IPS-15b (cell line): ENCODE measurements around the gene EPB41L4A.
"Not testable (repeated sequence)": the region's sequence is repeated elsewhere in the genome, so short reads cannot be mapped to it uniquely, and the experiment has no call there.

Experiments used
- H3K27me3 ChIP-seq: one replicate; pipeline ENCODE4 v1.6.1; 2013; ENCODE audit warnings: low read length; ENCODE audit not compliant: control insufficient read depth, insufficient read depth
- H3K36me3 ChIP-seq: one replicate; pipeline ENCODE4 v1.6.1; 2013; ENCODE audit warnings: low read length; ENCODE audit not compliant: control insufficient read depth, insufficient read depth
- H3K4me1 ChIP-seq: one replicate; pipeline ENCODE4 v1.6.1; 2013; ENCODE audit warnings: mild to moderate bottlenecking, low read length; ENCODE audit not compliant: control insufficient read depth, insufficient read depth
- H3K4me3 ChIP-seq: one replicate; pipeline ENCODE4 v1.5.1; 2013; ENCODE audit warnings: low read depth, low read length
- H3K9ac ChIP-seq: one replicate; pipeline ENCODE4 v1.6.1; 2013; ENCODE audit warnings: low read depth, mild to moderate bottlenecking, low read length
- H3K9me3 ChIP-seq: one replicate; pipeline ENCODE4 v1.6.1; 2013; ENCODE audit warnings: mild to moderate bottlenecking, low read length; ENCODE audit not compliant: control insufficient read depth, insufficient read depth

Gene EPB41L4A, protein sequence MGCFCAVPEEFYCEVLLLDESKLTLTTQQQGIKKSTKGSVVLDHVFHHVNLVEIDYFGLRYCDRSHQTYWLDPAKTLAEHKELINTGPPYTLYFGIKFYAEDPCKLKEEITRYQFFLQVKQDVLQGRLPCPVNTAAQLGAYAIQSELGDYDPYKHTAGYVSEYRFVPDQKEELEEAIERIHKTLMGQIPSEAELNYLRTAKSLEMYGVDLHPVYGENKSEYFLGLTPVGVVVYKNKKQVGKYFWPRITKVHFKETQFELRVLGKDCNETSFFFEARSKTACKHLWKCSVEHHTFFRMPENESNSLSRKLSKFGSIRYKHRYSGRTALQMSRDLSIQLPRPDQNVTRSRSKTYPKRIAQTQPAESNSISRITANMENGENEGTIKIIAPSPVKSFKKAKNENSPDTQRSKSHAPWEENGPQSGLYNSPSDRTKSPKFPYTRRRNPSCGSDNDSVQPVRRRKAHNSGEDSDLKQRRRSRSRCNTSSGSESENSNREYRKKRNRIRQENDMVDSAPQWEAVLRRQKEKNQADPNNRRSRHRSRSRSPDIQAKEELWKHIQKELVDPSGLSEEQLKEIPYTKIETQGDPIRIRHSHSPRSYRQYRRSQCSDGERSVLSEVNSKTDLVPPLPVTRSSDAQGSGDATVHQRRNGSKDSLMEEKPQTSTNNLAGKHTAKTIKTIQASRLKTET

DNA sequence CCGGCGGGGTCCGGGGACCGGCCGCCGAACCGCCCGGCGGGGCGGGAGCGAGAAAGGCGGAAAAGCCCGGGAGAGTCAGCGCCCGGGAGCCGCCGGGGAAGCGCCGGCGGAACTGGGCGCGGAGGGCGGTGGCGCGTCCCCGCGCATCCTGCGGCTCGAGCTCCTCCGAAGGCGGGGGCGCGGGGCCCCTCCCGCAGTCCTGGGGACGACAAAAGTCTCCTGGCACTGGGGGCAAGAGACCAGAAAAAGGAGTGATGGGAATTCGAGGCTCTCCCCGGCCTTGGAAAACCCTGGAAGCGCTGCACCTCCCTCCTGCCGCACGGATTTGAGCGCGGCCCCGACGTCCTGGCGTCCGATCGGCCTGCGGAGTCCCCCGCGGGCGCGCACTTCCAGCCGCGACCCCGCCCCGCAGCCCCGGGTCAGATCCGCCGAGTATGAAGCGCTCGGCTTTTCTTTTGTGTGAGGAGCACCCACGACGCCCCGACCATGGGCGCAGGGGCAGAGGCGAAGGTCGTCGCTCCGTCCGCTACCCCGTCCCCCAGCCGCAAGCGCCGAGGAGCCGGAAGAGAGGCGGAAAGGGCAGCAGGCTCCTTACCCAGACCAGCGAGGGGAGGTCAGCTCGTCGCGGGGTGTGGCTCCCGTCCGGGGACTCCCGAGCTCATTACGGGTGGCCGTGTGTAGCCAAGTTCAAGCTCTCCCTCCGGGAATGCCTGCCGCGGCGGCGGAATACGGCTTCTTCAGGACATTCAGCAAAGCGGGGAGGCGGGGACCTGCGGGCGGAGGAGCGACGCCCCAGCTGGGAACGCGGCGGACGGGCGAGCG is at the start of gene EPB41L4A:
Gene EPB41L4A (minus strand): TSS at position 114 of the 822 bp plus-strand sequence. CDS start 238 bp downstream, outside the sequence.
- Histone ChIP-seq H3K9me3 (no peaks in the 10 kb centered on the region), H3K9ac (peak within 1 kb of the TSS; percentile 47), H3K4me1 (peaks cover 6% of the 10 kb centered on the region), H3K36me3 (no peaks in the 10 kb centered on the region), H3K27me3 (peaks cover 48% of the 10 kb centered on the region), H3K4me3 (peak within 1 kb of the TSS; percentile 92)

GRCh38 chr5:112467485-112467884 is 48.4 kb upstream of the EPB41L4A start:
- H3K9me3 ChIP-seq = no peaks in the 10 kb centered on the region
- H3K4me3 ChIP-seq = no peak overlapping the region
- H3K4me1 ChIP-seq = no peaks in the 10 kb centered on the region
- H3K36me3 ChIP-seq = no peaks in the 10 kb centered on the region
- H3K9ac ChIP-seq = no peak overlapping the region
- H3K27me3 ChIP-seq = no peaks in the 10 kb centered on the region

- H3K9ac ChIP-seq, H3K36me3 ChIP-seq, H3K4me1 ChIP-seq, H3K27me3 ChIP-seq, H3K4me3 ChIP-seq, H3K9me3 ChIP-seq: not testable (repeated sequence)
Measured at GRCh38 chr5:112466261-112466660, 47.2 kb upstream of the EPB41L4A start.

DNA sequence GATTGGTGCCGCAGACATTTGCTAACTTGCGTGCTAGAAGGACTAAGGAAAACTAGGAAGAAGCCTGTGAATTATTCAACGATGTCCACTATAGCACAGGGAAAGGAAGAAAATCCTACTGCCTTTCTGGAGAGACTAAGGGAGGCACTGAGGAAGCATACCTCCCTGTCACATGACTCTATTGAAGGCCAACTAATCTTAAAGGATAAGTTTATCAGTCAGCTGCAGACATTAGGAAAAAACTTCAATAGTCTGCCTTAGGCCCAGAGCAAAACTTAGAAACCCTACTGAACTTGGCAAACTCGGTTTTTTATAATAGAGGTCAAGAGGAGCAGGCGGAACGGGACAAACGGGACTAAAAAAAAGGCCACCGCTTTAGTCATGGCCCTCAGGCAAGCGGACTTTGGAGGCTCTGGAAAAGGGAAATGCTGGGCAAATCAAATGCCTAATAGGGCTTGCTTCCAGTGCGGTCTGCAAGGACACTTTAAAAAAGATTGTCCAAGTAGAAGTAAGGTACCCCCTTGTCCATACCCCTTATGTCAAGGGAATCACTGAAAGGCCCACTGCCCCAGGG is 28.2 kb upstream of the EPB41L4A start:
- H3K27me3 ChIP-seq, H3K9ac ChIP-seq, H3K4me3 ChIP-seq, H3K9me3 ChIP-seq, H3K36me3 ChIP-seq, H3K4me1 ChIP-seq: not testable (repeated sequence)

GRCh38 chr5:112445626-112446350 is 26.7 kb upstream of the EPB41L4A start:
- no peaks in the 10 kb centered on the region for H3K4me1 ChIP-seq
- no peak overlapping the region for H3K9ac ChIP-seq
- H3K4me3 ChIP-seq = no peak overlapping the region
- no peaks in the 10 kb centered on the region for H3K36me3 ChIP-seq
- H3K9me3 ChIP-seq = no peaks in the 10 kb centered on the region
- H3K27me3 ChIP-seq = no peaks in the 10 kb centered on the region

- not testable (repeated sequence) for H3K4me3 ChIP-seq, H3K4me1 ChIP-seq, H3K36me3 ChIP-seq, H3K9ac ChIP-seq, H3K27me3 ChIP-seq, H3K9me3 ChIP-seq
Measured at GRCh38 chr5:112443932-112444331, 24.9 kb upstream of the EPB41L4A start.

DNA sequence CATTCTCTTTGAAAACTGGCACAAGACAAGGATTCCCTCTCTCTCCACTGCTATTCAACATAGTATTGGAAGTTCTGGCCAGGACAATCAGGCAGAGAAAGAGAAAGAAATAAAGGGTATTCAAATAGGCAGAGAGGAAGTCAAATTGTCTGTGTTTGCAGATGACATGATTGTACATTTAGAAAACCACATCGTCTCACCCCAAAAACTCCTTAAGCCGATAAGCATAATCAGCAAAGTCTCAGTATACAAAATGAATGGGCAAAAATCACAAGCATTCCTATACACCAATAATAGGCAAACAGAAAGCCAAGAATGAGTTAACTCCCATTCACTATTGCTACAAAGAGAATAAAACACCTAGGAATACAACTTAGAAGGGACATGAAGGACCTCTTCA is 21.0 kb upstream of the EPB41L4A start:
- H3K9ac ChIP-seq = no peak overlapping the region
- H3K9me3 ChIP-seq = no peaks in the 10 kb centered on the region
- no peaks in the 10 kb centered on the region for H3K4me1 ChIP-seq
- H3K27me3 ChIP-seq = no peaks in the 10 kb centered on the region
- no peaks in the 10 kb centered on the region for H3K36me3 ChIP-seq
- H3K4me3 ChIP-seq = no peak overlapping the region

DNA sequence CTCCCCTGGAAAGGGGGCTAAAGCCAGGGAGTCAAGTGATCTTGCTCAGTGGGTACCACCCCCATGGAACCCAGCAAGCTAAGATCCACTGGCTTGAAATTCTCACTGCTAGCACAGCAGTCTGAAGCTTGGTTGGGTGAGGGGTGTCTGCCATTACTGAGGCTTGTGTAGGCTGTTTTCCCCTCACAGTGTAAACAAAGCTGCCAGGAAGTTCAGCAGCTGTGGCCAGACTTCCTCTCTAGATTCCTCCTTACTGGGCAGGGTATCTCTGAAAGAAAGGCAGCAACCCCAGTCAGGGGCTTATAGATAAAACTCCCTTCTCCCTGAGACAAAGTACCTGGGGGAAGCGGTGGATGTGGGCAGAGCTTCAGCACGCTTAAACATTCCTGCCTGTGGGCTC is 17.1 kb upstream of the EPB41L4A start:
- H3K27me3 ChIP-seq = no peaks in the 10 kb centered on the region
- H3K9ac ChIP-seq = no peak overlapping the region
- H3K4me1 ChIP-seq = no peaks in the 10 kb centered on the region
- no peak overlapping the region for H3K4me3 ChIP-seq
- no peaks in the 10 kb centered on the region for H3K9me3 ChIP-seq
- H3K36me3 ChIP-seq = no peaks in the 10 kb centered on the region

DNA sequence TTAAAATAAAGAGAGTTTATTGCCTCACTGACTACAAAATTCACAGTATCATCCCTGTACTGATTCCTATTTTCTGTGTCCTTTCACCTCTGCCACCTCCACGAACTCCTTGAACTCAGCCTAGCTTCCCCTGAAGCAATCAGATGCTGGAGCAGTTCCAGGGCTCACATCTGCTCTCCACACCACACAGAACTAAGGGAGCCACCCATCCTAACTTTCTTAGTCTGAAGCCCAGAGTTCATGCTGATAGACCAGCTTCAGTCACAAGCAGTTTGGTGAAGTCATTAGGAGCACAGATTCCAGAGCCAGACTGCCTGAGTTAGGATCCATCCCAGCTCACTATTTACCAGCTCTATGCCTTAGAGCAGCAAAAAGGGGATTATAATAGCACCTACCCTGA is 15.6 kb upstream of the EPB41L4A start:
- no peak overlapping the region for H3K4me3 ChIP-seq
- peaks cover 2% of the 10 kb centered on the region for H3K36me3 ChIP-seq
- no peaks in the 10 kb centered on the region for H3K9me3 ChIP-seq
- H3K9ac ChIP-seq = no peak overlapping the region
- H3K4me1 ChIP-seq = no peaks in the 10 kb centered on the region
- H3K27me3 ChIP-seq = no peaks in the 10 kb centered on the region

DNA sequence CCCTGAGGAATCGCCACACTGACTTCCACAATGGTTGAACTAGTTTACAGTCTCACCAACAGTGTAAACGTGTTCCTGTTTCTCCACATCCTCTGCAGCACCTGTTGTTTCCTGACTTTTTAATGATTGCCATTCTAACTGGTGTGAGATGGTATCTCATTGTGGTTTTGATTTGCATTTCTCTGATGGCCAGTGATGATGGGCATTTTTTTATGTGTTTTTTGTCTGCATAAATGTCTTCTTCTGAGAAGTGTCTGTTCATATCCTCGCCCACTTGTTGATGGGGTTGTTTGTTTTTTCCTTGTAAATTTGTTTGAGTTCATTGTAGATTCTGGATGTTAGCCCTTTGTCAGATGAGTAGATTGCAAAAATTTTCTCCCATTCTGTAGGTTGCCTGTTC is 7.1 kb upstream of the EPB41L4A start:
- H3K9me3 ChIP-seq, H3K36me3 ChIP-seq, H3K9ac ChIP-seq, H3K4me3 ChIP-seq, H3K4me1 ChIP-seq: not testable (repeated sequence)
- peaks cover 15% of the 10 kb centered on the region for H3K27me3 ChIP-seq
